HFF-Myc (cell line): ENCODE data around the gene ZNF578.
"Not testable (repeated sequence)": the region's sequence is repeated elsewhere in the genome, so short reads cannot be mapped to it uniquely, and the experiment has no call there.

ENCODE experiments used
- DNase-seq: peaks from one replicate; pipeline ENCODE4 v3.0.0-alpha.2; 2011; ENCODE audit warnings: low read depth; ENCODE audit errors: extremely low read depth
- H3K4me3 ChIP-seq: replicated peaks from 2 replicates; pipeline ENCODE4 v1.5.1; 2011; ENCODE audit warnings: low read depth, mild to moderate bottlenecking, control low read depth, low read length
- CTCF ChIP-seq: IDR thresholded peaks from 2 replicates; pipeline ENCODE4 v1.5.1; 2012; ENCODE audit warnings: mild to moderate bottlenecking, low read depth, low read length, control low read depth; ENCODE audit errors: missing control alignments

The ZNF578 gene

GRCh38 chr19:52542984-52543664, 89.8 kb downstream of the ZNF578 start:
- TF ChIP-seq CTCF = no peak

GRCh38 chr19:52554216-52554971, 101.0 kb downstream of the ZNF578 start:
- DNase-seq = no peak
- H3K4me3 ChIP-seq = no peak overlapping the region
- no peak for TF ChIP-seq CTCF

More at GRCh38 chr19:52542984-52543664, 89.8 kb downstream of the ZNF578 start:
- DNase-seq = no peak
- no peak overlapping the region for H3K4me3 ChIP-seq

DNA sequence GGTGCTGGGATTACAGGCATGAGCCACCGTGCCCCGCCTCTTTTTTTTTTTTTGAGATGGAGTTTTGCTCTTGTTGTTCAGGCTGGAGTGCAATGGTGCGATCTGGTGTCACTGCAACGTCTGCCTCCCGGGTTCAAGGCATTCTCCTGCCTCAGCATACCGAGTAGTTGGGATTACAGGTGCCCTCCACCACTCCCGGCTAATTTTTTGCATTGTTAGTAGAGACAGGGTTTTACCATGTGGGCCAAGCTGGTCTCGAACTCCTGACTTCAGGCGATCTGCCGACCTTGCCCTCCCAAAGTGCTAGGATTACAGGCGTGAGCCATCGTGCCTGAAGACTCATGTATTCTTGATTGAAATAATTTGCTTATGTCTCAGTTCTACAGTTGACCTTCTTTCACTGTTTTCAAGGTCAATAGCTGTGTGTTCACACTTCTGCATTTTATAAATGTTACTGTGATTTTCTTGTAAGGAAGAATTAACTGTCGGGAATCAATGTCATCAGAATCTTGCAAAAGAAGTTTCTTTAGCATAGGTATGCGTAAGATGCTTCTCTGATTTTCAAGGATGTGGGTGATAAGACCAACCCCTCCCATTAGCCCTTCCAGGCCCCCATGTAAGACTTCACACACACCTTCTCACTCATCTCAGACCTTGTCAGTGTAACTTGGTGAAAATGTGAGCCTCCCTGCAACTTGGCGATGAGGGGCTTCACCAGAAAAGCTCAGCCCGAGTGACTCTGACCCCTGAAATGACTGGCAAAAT, 104.1 kb downstream of the ZNF578 start:
- TF ChIP-seq CTCF = no peak
- no peak for DNase-seq

DNA sequence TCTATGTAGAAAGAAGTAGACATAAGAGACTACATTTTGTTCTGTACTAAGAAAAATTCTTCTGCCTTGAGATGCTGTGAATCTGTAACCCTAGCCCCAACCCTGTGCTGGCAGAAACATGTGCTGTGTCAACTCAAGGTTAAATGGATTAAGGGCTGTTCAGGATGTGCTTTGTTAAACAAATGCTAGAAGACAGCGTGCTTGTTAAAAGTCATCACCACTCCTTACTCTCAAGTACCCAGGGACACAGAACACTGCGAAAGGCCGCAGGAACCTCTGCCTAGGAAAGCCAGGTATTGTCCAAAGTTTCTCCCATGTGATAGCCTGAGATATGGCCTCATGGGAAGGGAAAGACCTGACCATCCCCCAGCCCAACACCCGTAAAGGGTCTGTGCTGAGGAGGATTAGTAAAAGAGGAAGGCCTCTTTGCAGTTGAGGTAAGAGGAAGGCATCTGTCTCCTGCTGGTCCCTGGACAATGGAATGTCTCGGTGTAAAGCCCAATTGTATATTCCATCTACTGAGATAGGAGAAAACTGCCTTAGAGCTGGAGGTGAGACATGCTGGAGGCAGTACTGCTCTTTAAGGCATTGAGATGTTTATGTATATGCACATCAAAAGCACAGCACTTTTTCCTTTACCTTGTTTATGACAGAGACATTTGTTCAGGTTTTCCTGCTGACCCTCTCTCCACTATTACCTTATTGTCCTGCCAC, 105.5 kb downstream of the ZNF578 start:
- H3K4me3 ChIP-seq, DNase-seq: not testable (repeated sequence)

More for the DNA sequence above, 104.1 kb downstream of the ZNF578 start:
- no peak overlapping the region for H3K4me3 ChIP-seq

DNA sequence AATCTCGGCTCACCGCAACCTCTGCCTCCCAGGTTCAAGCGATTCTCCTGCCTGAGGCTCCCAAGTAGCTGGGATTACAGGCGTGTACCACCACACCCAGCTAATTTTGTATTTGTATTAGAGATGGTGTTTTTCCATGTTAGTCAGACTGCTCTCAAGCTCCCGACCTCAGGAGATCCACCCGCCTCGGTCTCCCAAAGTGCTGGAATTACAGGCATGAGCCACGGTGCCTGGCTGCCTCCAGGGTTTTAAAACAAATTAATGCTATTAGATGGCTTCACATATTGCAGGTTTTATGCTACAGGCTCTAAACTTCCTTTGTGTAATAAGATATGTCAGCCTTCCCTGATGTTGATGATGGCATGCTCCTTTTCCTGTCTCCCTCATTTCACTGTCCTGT, 108.3 kb downstream of the ZNF578 start:
- DNase-seq = not testable (repeated sequence)

More for the DNA sequence above, 108.3 kb downstream of the ZNF578 start:
- H3K4me3 ChIP-seq = not testable (repeated sequence)
